GM03348 (cell line): Measurements from ENCODE around the gene ZNF442.
A peak's percentile ranks its signal among the peaks of the same experiment; 100 is the strongest.
"Not testable (repeated sequence)": the region's sequence is repeated elsewhere in the genome, so short reads cannot be mapped to it uniquely, and the experiment has no call there.

ENCODE experiments used
- DNase-seq: peaks from one replicate; pipeline ENCODE4 v3.0.0; 2012; ENCODE audit warnings: low spot score

ZNF442 gene

DNA sequence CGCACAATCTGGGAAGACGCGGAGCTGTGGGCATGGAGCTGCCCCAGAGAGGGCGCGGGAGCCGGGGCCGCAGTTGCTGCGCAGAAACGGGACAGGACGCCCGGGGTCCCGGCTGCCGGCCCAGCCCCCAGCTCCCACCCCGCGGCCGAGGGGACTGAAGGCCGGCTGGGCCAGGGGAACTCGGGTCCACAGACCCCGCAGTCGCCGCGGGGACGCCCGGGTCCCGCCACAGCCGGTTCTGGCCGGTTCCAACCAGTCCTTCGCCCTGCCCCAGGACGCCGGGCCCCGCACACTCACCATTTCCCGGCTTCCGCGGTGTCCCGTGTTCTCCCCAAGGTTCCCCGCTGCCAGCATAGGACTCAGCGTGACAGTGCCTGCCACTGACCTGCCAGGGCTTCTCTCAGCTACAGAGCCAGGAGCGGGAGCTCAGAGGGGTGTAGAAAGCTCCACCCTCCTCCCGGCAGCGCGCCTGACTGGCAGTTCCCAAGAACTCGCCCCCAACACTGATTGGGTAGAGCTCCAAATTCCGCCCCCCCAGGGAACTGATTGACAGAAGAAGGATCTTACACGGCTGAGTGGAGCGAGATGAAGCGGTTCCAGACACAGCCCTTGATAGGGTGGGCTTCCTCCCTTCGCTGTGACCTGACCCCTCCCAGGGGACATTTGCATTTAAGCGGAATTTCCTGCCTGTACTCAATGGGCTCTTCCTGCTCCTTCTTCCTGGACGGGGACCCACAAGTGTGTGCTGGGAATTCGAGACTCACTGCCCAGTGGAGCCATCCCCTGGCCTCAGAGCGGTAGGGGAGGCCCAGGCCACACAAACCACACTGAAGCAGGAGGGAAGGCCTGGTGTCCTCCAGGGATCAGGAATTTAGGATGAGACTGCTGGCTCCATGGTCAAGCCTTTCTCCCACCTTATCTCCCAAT lies at the start of gene ZNF442:
Gene ZNF442, minus strand, starts transcription at position 448 of the 927 bp plus-strand sequence. CDS start 2,052 bp downstream, outside the sequence.
- peak; percentile 97 for DNase-seq

DNA sequence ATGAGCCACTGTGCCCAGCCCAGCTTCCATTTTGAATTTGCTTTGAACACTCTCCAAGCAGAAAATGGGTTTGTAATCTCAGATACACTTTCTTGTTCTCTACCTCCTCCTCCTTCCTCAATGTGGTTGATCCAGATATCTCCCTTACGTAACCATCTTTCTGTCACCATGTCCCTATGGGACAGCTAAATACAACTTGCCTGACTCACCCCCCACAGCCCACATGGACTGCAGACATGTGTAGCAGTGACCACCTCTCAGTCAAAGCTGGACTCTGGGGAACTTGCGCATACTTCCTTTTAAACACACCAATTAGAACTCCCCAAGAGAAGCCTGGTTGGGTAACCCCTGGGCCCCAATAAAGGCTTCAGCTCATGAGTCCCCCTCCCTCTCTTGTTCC lies 46.4 kb upstream of the ZNF442 start:
- no peak for DNase-seq

DNA sequence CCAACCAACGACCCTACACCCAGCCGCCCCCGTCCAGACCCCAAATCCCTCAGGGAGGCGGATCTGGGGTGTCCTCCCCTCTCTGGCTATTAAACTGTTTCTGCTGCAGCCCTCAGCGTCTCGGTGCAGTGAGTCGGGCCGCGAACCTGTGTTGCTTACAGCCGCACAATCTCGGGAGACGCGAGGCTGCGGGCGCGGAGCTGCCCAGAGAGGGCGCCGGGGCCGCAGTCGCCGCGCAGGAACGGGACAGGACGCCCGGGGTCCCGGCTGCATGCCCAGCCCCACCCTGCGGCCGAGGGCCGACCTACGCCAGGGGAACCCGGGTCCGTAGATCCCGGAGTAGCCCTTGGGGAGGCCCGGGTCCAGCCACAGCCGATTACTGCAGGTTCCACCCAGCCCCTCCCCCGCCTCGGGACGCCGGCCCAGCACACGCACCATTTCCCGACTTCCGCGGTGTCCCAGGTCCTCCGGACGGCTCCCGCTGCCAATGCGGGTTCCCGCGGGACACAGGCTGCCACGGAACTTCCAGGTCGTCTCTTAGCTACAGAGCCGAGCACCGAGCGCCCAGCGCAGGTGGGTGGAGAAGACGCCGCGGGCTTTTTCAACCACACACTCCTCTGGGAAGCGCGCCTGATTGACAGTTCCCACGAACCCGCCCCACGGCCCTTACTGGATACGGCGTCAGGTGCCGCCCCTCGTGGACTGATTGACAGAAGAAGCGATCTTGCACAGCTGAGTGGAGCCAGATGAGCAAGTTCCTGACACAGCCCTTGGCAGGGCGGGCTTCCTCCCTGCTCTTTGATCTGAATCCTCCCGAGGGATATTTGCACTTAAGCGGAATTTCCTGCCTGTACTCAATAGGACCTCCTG lies 35.4 kb upstream of the ZNF442 start, which contains the start of gene ZNF799:
Gene ZNF799, minus strand, starts transcription at position 639 of the 870 bp plus-strand sequence. Its CDS starts 201 bp downstream, at position 438.
- DNase-seq = peak; percentile 94

DNA sequence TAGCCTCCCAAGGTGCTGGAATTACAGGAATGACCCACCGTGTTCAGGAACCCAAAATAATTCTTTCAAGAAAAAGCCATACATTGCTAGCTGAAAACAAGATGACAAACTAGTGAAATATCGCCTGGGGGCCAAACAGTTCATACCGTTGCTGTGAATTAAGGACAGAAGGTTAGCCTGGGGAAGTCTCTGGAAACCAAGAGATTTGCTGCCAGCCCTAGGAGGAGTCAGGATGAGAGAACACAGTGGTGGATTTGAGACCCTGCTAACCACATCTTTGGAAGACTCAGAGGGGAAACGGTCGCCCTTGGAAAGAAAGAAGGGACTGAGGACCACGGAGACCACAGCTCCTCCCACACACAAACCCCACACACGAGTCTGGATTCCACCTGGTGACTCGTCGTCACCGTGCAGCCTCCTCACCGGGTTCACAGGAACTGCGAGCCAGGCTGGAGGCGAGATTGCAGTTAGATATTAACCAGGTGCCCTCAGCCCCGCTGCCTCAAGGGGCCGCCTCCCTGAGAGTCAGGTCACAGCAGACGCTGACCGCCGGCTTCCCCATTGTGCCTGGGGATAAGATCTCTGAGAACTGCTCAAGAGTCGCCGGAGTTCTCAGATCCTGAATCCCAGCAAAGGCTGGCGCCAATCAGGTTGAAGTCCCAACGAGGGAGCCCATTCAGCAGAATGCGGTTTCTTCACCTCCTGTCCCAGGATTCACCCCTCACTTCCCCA lies 34.6 kb upstream of the ZNF442 start:
- DNase-seq = not testable (repeated sequence)

DNA sequence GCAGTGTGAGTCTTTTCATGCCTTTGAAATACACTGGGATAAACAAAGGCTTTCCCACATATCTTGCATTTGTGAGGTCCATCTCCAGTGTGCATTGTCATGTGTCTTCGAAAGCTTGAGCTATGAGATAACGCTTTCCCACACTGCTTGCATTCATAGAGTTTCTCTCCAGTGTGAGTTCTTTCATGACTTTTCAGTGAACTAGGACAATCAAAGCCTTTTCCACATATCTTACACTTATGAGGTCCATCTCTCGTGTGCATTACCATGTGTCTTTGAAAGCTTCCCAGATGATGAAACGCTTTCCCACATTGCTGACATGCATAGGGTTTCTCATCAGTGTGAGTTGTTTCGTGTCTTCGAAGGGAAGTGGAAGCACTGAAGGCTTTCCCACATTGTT lies 25.7 kb upstream of the ZNF442 start:
- DNase-seq = not testable (repeated sequence)

DNA sequence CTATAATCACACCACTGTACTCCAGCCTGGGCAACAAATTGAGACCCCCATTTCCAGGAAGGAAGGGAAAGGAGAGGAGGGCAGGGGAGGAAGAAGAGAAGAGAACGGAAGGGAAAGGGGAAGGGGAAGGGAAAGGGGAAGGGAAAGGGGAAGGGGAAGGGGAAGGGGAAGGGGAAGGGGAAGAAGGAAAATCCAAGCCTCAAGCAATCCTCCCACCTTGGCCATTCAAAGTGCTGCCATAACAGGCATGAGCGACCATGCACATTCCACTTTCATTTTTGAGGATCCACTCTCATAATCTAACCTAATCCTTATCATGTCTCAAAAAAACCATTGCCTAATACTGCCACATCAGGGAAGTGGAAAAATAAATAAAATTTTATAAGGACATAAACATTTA lies 20.9 kb upstream of the ZNF442 start:
- not testable (repeated sequence) for DNase-seq

DNA sequence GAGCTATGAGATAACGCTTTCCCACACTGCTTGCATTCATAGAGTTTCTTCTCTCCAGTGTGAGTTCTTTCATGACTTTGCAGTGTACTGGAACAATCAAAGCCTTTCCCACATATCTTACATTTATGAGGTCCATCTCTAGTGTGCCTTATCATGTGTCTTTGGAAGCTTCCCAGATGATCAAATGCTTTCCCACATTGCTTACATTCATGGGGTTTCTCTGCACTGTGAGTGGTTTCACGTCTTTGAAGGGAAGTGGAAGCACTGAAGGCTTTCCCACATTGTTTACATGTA lies 14.9 kb upstream of the ZNF442 start:
- no peak for DNase-seq

DNA sequence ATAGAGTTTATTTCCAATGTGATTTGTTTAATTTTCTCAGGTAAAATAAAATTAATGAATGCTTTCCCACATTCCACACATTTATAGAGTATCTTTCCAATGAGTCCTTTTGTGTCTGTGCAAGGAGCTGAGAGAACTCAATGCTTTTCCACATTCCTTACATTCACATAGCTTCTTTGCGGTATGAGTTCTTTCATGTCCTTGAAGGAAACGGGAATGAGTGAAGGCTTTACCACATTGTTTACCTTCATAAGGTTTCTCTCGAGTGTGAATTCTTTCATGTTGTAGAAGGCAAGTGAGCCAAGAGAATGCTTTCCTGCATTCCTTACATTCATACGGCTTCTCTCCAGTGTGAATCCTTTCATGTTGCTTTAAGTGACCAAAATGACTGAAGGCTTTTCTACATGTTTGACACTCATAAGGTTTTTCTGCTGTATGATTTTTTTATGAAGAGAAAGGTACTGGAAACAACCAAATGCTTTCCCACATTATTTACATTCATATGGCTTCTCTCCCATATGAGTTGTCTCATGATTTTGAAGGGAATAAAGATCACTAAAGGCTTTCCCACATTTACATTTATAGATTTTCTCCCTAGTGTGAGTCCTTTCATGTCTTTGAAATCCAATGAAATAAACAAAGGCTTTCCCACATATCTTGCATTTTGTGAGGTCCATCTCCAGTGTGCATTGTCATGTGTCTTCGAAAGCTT lies 14.4 kb upstream of the ZNF442 start:
- no peak for DNase-seq

DNA sequence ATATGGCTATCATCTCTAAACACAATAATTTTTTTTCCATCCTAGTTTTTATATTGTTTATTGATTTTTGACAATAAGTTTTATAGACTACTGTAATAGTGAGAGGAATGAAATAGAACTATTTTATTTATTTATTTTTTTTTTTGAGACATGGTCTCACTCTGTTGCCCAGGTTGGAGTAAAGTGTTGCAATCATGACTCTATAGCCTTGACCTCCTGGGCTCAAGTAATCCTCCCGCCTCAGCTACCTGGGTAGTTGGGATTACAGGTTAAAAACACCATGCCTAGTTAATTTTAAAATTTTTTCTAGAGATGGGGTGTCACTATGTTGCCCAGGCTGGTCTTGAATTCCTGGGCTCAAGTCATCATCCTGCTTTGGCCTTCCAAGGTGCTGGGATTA lies 8.5 kb upstream of the ZNF442 start:
- no peak for DNase-seq

DNA sequence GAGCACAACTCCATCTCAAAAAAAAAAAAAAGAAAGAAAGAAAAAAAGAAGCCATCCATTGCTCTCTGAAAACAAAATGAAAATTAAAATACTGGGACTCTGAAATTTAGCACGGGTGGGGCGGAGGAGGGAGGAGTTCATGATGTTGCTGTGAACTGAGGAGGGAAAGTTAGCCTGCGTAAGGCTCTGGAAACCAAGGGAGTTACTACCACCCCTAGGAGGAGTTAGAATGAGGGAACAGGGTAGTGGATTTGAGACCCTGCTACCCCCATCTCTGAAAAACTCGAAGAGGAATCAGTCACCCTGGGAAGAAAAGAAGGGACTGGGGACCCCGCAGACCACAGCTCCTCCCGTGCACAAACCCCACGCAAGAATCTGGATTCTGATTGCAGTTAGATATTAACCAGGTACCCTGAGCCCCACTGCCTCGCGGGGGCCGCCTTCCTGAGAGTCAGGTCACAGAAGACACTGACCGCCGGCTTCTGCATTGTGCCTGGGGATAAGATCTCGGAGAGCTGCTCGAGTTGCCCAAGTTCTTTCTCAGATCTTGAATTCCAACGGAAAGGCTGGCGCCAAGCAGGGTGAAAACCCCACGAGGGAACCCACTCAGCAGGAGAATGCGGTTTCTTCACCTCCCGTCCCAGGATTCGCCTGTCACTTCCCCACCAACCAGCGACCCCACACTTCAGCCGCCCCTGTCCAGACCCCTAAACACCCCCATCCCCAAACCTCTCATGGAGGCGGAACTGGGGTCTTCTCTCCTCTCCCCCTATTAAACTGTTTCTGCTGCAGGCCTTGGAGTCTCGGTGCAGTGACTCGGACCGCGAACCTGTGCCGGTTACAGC lies 870 bp downstream of the ZNF442 start:
- DNase-seq = peak; percentile 60

DNA sequence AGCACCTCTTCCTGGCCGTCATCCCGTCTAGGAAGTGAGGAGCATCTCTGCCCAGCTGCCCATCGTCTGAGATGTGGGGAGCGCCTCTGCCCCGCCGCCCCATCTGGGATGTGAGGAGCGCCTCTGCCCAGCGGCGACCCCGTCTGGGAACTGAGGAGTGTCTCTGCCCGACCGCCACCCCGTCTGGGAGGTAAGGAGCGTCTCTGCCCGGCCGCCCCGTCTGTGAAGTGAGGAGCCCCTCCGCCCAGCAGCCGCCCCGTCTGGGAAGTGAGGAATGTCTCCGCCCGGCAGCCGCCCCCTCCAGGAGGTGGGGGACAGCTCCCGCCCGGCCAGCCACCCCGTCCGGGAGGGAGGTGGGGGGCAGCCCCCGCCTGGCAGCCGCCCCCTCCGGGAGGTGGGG lies 3.2 kb downstream of the ZNF442 start:
- DNase-seq = not testable (repeated sequence)

DNA sequence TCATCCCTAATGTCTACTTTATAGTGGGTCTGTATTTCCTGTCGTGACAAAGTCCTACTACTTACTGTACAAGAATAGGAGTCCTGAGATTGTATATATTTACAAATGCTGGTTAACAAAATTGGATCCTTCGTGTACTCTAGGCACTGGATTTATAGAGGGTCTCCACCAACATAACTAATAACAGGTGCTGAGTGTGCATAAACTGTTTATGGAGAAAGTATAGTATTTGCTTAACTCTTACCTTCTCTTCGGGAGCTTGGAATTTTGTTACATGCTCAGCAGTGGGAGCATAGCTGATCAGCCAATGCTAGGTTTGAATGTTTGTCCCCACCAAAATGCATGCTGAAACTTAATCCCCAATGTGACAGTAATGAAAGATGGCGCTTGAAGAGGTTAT lies 12.1 kb downstream of the ZNF442 start:
- DNase-seq = no peak

DNA sequence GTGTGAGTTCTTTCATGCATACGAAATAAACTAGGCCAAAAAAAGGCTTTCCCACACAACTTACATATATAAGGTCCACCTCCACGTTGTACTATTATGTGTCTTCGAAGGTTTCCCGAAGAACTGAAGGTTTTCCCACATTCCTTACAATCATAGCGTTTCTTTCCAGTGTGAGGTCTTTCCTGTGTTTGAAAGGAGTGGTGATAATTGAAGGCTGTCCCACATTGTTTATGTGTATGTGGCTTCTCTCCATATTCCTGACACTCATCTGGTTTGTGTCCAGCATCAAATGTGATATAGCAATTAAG lies 14.6 kb downstream of the ZNF442 start:
- DNase-seq = no peak

DNA sequence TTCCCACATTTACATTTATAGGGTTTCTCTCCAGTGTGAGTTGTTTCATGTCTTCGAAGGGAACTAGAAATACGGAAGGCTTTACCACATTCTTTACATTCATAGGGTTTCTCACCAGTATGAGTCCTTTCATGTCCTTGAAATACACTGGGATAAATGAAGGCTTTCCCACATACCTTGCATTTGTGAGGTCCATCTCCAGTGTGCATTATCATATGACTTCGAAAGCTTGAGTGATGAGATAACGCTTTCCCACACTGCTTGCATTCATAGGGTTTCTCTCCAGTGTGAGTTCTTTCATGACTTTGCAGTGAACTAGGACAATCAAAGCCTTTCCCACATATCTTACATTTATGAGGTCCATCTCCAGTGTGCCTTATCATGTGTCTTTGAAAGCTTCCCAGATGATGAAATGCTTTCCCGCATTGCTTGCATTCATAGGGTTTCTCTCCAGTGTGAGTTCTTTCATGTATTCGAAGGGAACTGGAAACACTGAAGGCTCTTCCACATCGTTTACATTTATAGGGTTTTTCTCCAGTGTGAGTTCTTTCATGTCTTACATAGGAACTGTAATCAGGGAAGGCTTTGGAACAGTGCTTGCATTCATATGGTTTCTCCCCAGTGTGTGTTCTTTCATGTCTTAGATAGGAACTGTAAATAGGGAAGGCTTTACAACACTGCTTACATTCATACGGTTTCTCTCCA lies 15.1 kb downstream of the ZNF442 start:
- DNase-seq = no peak

DNA sequence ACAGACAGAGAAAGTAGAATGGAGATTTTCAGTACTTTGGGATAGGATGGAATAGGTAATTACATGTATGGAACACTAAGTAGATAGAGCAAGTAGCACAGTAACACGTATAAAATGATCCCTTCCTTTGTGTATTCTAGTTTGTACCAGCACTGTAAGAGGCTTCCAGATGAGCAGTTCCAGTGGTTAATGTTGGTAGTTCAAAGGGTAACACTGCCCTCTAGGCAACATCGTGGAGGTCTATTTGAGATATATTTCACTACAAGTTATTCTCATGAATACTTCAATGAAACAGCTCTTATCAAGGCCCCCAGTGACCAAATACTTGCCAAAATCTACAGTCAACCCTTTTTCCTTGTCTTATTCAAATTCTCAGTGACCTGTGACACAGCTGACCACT lies 18.6 kb downstream of the ZNF442 start:
- no peak for DNase-seq

DNA sequence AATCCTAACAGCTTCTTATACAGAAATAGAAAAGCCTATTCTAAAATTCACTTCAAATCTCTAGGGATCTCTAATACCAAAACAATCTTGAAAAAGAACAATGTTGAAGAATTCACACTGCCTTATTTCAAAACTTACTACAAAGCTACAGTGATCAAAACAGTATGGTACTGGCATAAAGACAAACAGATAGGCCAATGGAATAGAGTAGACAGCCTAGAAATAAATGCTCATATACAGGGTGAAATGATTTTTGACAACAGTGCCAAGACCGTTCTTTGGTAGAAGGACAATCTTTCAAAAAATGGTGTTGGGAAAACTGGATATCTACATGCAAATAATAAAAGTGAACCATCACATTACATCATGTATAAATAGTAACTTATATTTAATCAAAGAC lies 20.3 kb downstream of the ZNF442 start:
- DNase-seq = no peak

DNA sequence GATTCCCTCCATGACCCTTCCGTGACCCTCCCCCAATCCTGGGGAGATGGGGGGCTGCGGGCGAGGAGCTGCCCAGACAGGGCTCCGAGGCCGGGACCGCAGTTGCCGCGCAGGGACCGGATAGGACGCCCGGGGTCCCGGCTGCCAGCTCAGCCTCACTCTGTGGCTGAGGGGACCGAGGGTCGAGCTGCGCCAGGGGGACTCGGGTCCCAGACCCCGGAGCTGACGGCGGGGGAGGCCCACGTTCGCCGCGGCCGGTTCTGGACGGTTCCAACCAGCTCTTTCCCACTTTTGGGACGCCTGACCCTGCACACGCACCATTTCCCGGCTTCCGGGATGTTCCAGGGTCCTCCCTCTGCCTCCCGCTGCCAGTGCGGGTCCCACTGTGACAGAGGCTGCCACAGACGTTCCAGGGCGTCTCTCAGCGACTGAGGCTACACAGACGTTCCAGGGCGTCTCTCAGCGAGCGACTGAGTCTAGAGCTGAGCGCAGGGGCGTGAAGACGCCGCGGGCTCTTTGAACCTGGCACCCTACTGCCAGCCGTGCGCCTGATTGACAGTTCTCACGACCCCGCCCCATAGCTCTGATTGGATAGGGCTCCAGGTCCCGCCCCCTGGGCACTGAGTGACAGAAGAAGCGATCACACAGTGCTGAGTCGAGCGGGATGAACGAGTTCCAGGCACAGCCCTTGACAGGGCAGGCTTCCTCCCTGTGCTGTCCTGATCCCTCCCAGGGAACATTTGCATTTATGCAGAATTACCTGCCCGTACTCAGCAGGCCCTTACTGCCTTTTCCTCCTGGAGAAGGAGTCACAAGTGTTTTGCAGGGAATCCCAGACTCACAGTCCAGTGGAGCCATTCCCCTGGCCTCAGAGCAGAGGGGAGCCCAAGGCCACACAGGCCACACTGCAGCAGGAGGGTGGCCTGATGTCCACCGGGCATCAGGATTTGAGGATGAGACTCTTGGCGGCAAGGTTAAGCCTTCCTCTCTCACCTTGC lies 32.0 kb downstream of the ZNF442 start, which contains the start of gene ZNF563:
Gene ZNF563, minus strand, starts transcription at position 472 of the 998 bp plus-strand sequence. Its CDS starts 151 bp downstream, at position 321.
- peak; percentile 97 for DNase-seq

DNA sequence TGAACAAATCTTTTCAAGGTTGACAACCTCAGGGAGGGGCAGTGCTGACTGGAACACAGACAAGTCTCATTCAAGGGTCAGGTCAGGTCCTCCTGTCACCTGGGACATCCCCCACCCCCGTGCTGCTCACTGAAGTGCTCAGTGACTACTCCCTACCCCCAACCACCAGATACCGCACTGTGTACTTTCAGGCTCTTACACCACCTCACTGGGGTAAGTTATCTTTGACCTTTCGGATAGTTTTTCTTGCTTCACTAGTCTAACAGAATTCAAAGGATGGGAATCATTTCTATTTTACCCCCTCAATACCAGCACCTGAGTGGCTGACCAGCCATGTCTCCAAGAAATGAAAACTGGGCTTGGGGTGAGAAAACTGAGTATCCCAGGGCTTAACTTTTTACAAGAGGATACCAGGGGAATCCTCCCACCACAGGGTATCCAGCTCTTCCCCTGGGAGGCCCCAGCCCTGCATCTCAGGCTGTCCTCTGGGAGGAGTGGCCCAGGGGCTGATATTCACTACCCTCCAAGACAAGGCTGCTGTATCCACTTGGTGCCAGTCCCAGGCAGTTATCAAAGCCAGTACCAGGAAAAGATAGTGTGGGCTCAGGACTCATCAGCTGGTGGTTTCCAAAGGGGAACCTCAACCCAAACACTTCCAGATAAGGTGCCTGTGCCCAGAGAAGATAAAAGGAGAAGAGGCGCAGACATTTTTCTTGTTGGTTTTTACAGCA lies 34.1 kb downstream of the ZNF442 start:
- DNase-seq = no peak
